Aorta (tissue), 5 donors: Measurements from ENCODE around the gene SLC30A4. TPM values are rescaled to one million over a fixed set of nuclear protein-coding genes. Genes with fewer than 3 reads are reported as not detected.
A peak's percentile ranks its signal among the peaks of the same experiment; 100 is the strongest.

Experiments
- ATAC-seq: fragments of 200-7000 bp; cut with Tn5 transposase; one replicate; pipeline ENCODE4 v1.9.1; 2022; ENCODE audit warnings: moderate library complexity; ENCODE audit not compliant: low FRiP score
- DNase-seq, 2 donors: peaks; one replicate each; pipeline ENCODE4 v3.0.0-alpha.2; 2020
- H3K27ac ChIP-seq, 2 donors: one replicate each; pipeline ENCODE4 v1.5.1; 2013; ENCODE audit warnings: low read length in 2 of 2, mild to moderate bottlenecking in 2 of 2, moderate library complexity in 2 of 2, control low read depth in 1 of 2, inconsistent platforms in 1 of 2, low read depth in 1 of 2
- H3K27me3 ChIP-seq, 2 donors: one replicate each; pipeline ENCODE4 v1.6.1; 2013; ENCODE audit warnings: control low read depth in 1 of 2, low read length in 1 of 2, mild to moderate bottlenecking in 1 of 2, moderate library complexity in 1 of 2; ENCODE audit not compliant: insufficient read depth in 2 of 2, control insufficient read depth in 1 of 2
- H3K36me3 ChIP-seq, 2 donors: one replicate each; pipeline ENCODE4 v1.6.1; 2013; ENCODE audit warnings: control low read depth in 1 of 2, low read length in 1 of 2, mild to moderate bottlenecking in 1 of 2; ENCODE audit not compliant: insufficient read depth in 2 of 2, control insufficient read depth in 1 of 2
- H3K4me1 ChIP-seq, 2 donors: one replicate each; pipeline ENCODE4 v1.6.1; 2013; ENCODE audit warnings: low read length in 2 of 2, control low read depth in 1 of 2, mild to moderate bottlenecking in 1 of 2, moderate library complexity in 1 of 2; ENCODE audit not compliant: insufficient read depth in 2 of 2, control insufficient read depth in 1 of 2
- H3K4me3 ChIP-seq, 2 donors: one replicate each; pipeline ENCODE4 v1.5.1; 2013; ENCODE audit warnings: low read length in 2 of 2, control low read depth in 1 of 2, mild to moderate bottlenecking in 1 of 2
- H3K9me3 ChIP-seq: one replicate; pipeline ENCODE4 v1.6.1; 2013; ENCODE audit warnings: mild to moderate bottlenecking, low read length; ENCODE audit not compliant: control insufficient read depth
- WGBS, 2 donors: extraction: QIAGEN DNeasy Blood & Tissue Kit; methylation state at CpG; one replicate each; pipeline ENCODE4 v1.1.7; 2013; 5-methylcytosine and 5-hydroxymethylcytosine counted together
- intact Hi-C, 2 donors: fragments of 100-400 bp; cut with DNase I; formaldehyde crosslinking; loops; one replicate each; pipeline versions ENCODE4 v1.14.2 to v1.15.0; 2022
- polyA plus RNA-seq, 2 donors: library from polyadenylated mRNA; stranded (reverse); fragments of 200-250 nt; gene quantifications; one replicate each; pipeline ENCODE4 v1.2.3, GENCODE V29; 2013
- total RNA-seq, 2 donors: library from RNA; stranded (reverse); fragmentation: NEBNext Ultra II Directional; extraction: Animal tissue kit (Norgen Biotek cat#: 25700); gene quantifications; one replicate each; pipeline ENCODE4 v1.2.1, GENCODE V29; 2021
- donor health status: healthy with polysubstance abuse.
- donor health status: Bipolar disorder and iron deficiency.
- donor health status: DM: no; HTN: no; CAD: no.
- donor health status: DM: no; HTN: no; CAD: no.
- donor health status: DM: yes; HTN: yes; CAD: no.

SLC30A4 gene
- total and polyA plus RNA-seq, 4 donors: 3.7 to 10.2 (median 7.2) TPM

- WGBS, 2 donors: 88% methylated on average over 21 to 22 of the region's 22 CpGs
- ATAC-seq (no peak), DNase-seq (no peak)
- no peak overlapping the region for H3K4me3 ChIP-seq
- no peak overlapping the region for H3K27ac ChIP-seq
- H3K27me3 ChIP-seq: no peaks in the 10 kb centered on the region
- intact Hi-C loops: no loop called here
- H3K4me1 ChIP-seq: no peaks in the 10 kb centered on the region
- no peaks in the 10 kb centered on the region for H3K9me3 ChIP-seq
- H3K36me3 ChIP-seq: no peaks in the 10 kb centered on the region
Observed at GRCh38 chr15:45449916-45450867, 72.4 kb downstream of the SLC30A4 start.

- intact Hi-C loops: no loop called here
- Histone ChIP-seq H3K4me1 (no peaks in the 10 kb centered on the region), H3K27ac (no peak overlapping the region), H3K9me3 (no peaks in the 10 kb centered on the region), H3K36me3 (no peaks in the 10 kb centered on the region), H3K27me3 (no peaks in the 10 kb centered on the region), H3K4me3 (no peak overlapping the region)
- 76 to 78% methylated on average over 4 of the region's 4 CpGs for WGBS, 2 donors
- ATAC-seq: no peak
- DNase-seq: no peak
Observed at GRCh38 chr15:45449395-45449794, 73.2 kb downstream of the SLC30A4 start.

GRCh38 chr15:45448066-45448915 lies 74.3 kb downstream of the SLC30A4 start:
- WGBS, 2 donors: 61 to 68% methylated on average over 13 of the region's 13 CpGs
- DNase-seq (peak in 1 of 2 donors; percentile 62), ATAC-seq (no peak)
- H3K27ac ChIP-seq: no peak overlapping the region
- no peaks in the 10 kb centered on the region for H3K4me1 ChIP-seq
- intact Hi-C loops: no loop called here
- H3K9me3 ChIP-seq: peaks cover 1% of the 10 kb centered on the region
- no peak overlapping the region for H3K4me3 ChIP-seq
- no peaks in the 10 kb centered on the region for H3K27me3 ChIP-seq
- H3K36me3 ChIP-seq: no peaks in the 10 kb centered on the region

GRCh38 chr15:45443645-45444044 lies 78.9 kb downstream of the SLC30A4 start:
- intact Hi-C loops: no loop called here
- WGBS, 2 donors: 82 to 86% methylated on average over 2 of the region's 2 CpGs
- ATAC-seq: no peak
- H3K36me3 ChIP-seq: no peaks in the 10 kb centered on the region
- no peaks in the 10 kb centered on the region for H3K27me3 ChIP-seq
- H3K9me3 ChIP-seq: peaks cover 1% of the 10 kb centered on the region
- DNase-seq: no peak
- H3K4me1 ChIP-seq: no peaks in the 10 kb centered on the region
- H3K4me3 ChIP-seq: no peak overlapping the region
- no peak overlapping the region for H3K27ac ChIP-seq

DNA sequence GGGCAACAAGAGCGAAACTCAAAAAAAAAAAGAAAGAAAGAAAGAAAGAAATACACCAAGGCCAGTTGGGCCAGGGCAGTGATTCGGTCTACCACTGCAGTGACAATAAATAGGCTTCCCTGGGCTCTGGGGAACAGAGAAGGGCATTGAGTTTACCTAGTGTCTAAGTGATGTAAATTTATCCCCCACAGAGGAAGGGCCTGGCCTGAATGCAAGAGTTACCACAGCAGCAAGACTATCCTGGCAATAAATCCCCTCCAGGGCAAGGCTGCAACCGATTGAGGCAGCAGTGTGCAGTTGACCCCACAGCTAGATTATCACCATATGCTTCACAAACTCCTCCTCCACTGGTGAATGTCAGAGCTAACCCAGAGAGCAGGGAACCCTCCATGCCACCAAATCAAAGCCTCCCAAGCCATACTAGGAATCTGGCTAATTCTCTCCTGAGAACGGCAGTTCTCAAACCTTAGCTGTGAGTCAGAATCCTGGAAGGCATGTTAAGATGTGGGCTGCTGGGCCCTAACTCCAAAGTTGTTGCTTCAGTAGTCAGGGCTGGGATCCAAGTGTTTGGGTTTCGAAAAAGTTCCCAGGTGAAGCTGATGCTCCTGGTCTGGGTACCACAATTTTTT lies 79.9 kb downstream of the SLC30A4 start:
- no peaks in the 10 kb centered on the region for H3K4me1 ChIP-seq
- WGBS, 2 donors: 68% methylated on average over 5 of the region's 5 CpGs
- no peak overlapping the region for H3K27ac ChIP-seq
- no peak for DNase-seq
- intact Hi-C loops: no loop called here
- ATAC-seq: peak; percentile 16
- no peaks in the 10 kb centered on the region for H3K27me3 ChIP-seq
- H3K36me3 ChIP-seq: no peaks in the 10 kb centered on the region
- H3K4me3 ChIP-seq: no peak overlapping the region
- H3K9me3 ChIP-seq: peaks cover 1% of the 10 kb centered on the region

- no peaks in the 10 kb centered on the region for H3K4me1 ChIP-seq
- H3K9me3 ChIP-seq: peaks cover 1% of the 10 kb centered on the region
- H3K27ac ChIP-seq: no peak overlapping the region
- WGBS, 2 donors: 84% methylated on average over 8 of the region's 8 CpGs
- ATAC-seq (no peak), DNase-seq (no peak)
- no peak overlapping the region for H3K4me3 ChIP-seq
- intact Hi-C loops: no loop called here
- H3K36me3 ChIP-seq: no peaks in the 10 kb centered on the region
- H3K27me3 ChIP-seq: no peaks in the 10 kb centered on the region
Observed at GRCh38 chr15:45441686-45442085, 80.9 kb downstream of the SLC30A4 start.

- Histone ChIP-seq H3K27me3 (no peaks in the 10 kb centered on the region), H3K4me1 (no peaks in the 10 kb centered on the region), H3K36me3 (no peaks in the 10 kb centered on the region), H3K27ac (no peak overlapping the region), H3K4me3 (no peak overlapping the region), H3K9me3 (peaks cover 1% of the 10 kb centered on the region)
- intact Hi-C loops: no loop called here
- no peak for DNase-seq
- ATAC-seq: no peak
Observed at GRCh38 chr15:45441036-45441435, 81.5 kb downstream of the SLC30A4 start.

DNA sequence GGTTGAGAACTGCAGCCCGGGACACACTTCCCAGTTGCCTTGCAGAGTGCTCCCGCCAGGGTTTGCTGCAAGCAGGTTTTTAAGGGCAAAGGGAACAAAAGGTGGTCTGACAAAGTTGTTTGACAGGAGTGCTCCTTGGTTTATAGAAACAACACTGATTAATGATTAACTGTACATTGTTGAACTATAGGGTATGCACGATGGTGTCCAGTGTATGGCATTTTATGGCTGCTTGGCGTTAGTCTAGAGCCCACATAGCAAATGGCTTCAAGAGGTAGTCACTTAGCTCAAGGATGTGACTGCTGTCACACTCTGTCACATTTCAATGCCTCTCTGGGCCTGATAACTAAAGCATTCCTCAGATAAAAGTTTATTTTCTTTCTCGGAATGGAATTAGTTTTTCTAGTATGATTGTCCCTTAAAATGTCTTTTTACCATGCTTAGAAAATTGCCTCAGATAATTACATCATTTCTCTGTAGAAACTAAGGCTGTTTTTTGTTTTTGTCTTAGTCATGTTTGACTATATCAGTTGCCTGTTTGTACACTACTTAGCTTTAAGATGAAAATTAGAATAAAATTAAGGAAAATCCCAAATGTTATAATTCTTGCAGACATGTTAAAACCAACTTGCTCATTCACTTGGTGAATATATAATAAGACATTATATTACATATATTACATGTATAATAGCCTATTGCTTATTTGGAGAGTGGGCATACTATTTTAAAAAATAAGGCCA lies 82.9 kb downstream of the SLC30A4 start:
- ATAC-seq: no peak
- no peaks in the 10 kb centered on the region for H3K27me3 ChIP-seq
- WGBS, 2 donors: 59 to 64% methylated on average over 5 of the region's 5 CpGs

More for the DNA sequence above, 82.9 kb downstream of the SLC30A4 start:
- H3K27ac ChIP-seq: no peak overlapping the region
- no peak overlapping the region for H3K4me3 ChIP-seq
- peaks cover 1% of the 10 kb centered on the region for H3K9me3 ChIP-seq
- H3K4me1 ChIP-seq: no peaks in the 10 kb centered on the region
- intact Hi-C loops: no loop called here
- no peak for DNase-seq
- H3K36me3 ChIP-seq: no peaks in the 10 kb centered on the region
